Embryonic facial prominence (tissue), 1 donor: Measurements from ENCODE around the gene LCE2A.

Experiments used
- DNase-seq: peaks from one replicate; pipeline ENCODE4 v3.0.0-alpha.2; 2016; ENCODE audit errors: extremely low spot score

The LCE2A gene

DNA sequence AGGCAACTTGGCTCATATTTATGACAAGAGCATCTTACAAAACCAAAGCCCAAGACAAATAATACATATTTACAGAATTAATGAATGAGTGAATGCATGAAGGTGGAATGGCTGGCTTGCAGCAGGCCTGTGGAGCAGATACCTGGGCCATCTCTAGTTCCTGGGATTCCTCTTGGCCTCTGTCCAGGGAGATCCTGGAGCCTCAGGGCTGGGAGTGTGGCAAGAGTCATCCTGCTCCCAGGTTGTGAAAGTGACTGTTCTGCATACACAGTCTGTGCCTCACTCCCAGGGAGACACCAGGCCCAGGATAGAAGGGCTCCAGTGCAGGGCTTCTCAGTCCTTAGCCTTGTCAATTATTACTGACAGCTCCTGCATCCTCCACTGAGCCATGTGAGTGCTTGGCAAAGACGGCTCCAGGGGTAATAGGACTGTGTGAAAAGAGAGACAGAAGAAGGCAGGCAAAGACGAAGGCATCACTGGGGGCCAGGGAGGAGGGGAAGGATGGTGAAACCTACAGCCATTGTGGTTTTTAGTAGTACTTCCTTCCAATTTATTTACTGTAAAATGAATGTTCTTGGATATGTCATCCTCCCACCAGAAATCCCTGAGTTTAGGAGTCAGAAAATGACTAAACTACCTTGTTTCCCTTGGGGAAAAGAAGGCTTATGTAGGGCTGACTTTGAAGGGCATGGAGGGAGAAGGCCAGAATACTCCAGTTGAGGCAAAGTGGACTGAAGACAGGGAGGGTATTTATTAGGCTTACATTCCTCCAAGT lies 45.4 kb downstream of the LCE2A start:
- DNase-seq = no peak

- DNase-seq = no peak
Observed at GRCh38 chr1:152745289-152745704, 47.2 kb downstream of the LCE2A start.

- DNase-seq = no peak
Observed at GRCh38 chr1:152745765-152746444, 47.8 kb downstream of the LCE2A start.

GRCh38 chr1:152747831-152748230 lies 49.7 kb downstream of the LCE2A start:
- DNase-seq = no peak
